ENCODE measurements around the gene ABI3. TPM values are rescaled to one million over a fixed set of nuclear protein-coding genes. Genes with fewer than 3 reads are reported as not detected.
A peak's percentile ranks its signal among the peaks of the same experiment; 100 is the strongest.

Gene ABI3
- total RNA-seq, 3 donors from 2014 or later = 5.9 to 10.6 (median 7.2) TPM

GRCh38 chr17:49229076-49229804 is 18.7 kb downstream of the ABI3 start:
- no peaks in the 10 kb centered on the region for H3K9me3 ChIP-seq
- intact Hi-C loops (cut with DNase I, micrococcal nuclease) = loop anchor here in 1 of 2 donors (10.0 kb wide), 1 partner anchor 54 kb away; no protein-coding TSS in a partner anchor
- no peak for TF ChIP-seq CTCF (IDR thresholded peaks at IDR 0.05)
- H3K4me1 ChIP-seq (ENCODE audit: low read depth) = peaks cover 17% of the 10 kb centered on the region
- DNase-seq (no peak), ATAC-seq (no peak)
- H3K36me3 ChIP-seq (ENCODE audit: low read depth) = no peaks in the 10 kb centered on the region
- no peak overlapping the region for H3K4me3 ChIP-seq

DNA sequence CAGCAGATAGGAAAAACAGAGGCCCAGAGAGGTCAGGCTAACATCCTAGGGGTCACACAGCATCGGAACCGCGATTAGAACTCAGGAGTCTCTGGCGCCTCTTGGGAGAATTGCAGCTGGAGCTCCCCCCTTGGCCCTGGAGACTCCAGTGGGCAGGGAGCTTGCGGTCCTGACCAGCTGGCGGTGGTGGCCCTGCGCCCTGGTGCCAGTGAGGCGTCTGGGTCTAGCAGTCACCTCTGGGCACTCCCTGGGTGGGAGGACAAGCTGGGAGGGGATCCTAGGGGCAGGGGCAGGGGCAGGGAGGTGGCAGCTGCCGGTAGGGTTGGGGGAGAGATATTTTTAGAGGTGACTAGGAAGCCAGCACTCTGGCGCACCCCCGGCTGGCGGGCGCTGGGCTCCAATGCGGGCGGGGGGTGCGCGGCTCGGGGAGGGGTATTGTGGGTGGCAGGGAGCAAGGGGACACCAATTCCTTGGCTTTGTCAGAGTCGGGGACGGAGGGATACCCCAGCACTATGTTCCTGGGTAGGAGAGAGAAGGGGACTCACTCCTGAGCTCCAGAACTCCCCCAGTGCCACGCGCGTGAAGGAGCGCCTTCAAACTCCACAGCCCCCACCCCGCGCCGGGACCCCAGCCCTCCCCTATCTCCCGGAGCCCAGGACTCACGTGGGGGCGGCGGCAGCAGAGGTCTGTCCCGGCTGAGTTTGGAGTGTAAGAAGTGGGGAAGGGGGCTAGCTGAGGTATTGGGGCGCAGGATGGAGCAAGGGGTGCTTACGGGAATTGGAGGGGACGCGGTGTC is 19.5 kb downstream of the ABI3 start:
- H3K36me3 ChIP-seq (ENCODE audit: low read depth) = no peaks in the 10 kb centered on the region
- H3K4me3 ChIP-seq = no peak overlapping the region
- no peaks in the 10 kb centered on the region for H3K9me3 ChIP-seq
- H3K4me1 ChIP-seq (ENCODE audit: low read depth) = peaks cover 17% of the 10 kb centered on the region
- peak in 1 of 3 donors; percentile 58 for DNase-seq
- intact Hi-C loops (cut with DNase I, micrococcal nuclease) = loop anchor here (10.0 kb wide), 2 partner anchors 45 to 55 kb away; no protein-coding TSS in a partner anchor
- no peak for TF ChIP-seq CTCF (IDR thresholded peaks at IDR 0.05)
- ATAC-seq = no peak

DNA sequence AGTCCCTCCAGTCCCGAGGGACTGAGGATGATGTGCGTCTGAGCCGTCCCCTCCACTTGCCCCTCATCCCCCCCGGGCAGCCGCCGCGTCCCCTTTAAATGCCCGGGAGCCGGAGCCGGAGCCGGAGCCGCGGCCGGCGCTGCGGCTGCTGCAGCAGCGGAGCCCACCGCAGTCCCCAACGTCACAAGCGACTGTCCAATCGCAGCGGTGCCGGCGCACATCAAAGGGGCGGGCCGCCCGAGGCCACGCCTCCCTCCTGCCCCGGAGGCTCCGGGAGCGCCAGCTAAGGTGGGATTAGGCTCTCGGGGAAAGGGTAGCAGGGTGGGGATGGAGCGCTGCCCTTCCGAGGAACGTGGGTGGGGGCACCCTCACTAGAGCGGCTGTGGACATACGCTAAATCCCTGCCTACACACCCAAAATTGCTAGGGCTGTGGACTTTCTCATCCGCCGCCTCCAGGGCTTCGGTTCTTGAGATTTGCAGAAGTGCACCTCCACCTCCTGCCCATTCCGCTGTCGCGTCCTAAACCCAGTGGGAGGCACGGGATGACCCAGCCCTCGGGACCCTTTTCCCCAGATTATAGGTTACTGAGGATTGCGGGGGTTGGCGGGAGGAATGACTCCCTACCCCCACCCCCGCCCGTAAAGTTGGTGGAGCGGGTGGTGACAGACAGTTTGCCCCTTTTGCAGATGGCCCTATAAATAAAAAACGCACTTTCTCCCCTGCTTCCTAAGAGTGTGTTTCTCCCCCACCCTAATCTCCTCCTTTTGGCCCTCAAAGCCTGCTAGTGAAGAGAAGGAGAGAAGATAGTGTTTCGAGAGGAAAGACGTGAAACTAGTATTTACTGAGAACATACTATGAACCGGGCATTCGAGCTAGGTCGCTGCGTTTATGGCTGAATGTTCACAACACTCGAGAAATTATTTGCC is 20.4 kb downstream of the ABI3 start, which contains the start of gene PHOSPHO1:
Gene PHOSPHO1 (minus strand): TSS at position 152 of the 927 bp plus-strand sequence. CDS start 4,096 bp downstream, outside the sequence.
- peak; percentile 91 for ATAC-seq
- H3K9me3 ChIP-seq = no peaks in the 10 kb centered on the region
- intact Hi-C loops (cut with DNase I, micrococcal nuclease) = loop anchor here in 1 of 2 donors (10.0 kb wide), 1 partner anchor 46 kb away; no protein-coding TSS in a partner anchor
- no peak for TF ChIP-seq CTCF (IDR thresholded peaks at IDR 0.05)
- no peaks in the 10 kb centered on the region for H3K36me3 ChIP-seq (ENCODE audit: low read depth)
- H3K4me3 ChIP-seq = no peak within 1 kb of the TSS
- DNase-seq = peak; percentile 85 to 90 (median 89)
- peaks cover 17% of the 10 kb centered on the region for H3K4me1 ChIP-seq (ENCODE audit: low read depth)

DNA sequence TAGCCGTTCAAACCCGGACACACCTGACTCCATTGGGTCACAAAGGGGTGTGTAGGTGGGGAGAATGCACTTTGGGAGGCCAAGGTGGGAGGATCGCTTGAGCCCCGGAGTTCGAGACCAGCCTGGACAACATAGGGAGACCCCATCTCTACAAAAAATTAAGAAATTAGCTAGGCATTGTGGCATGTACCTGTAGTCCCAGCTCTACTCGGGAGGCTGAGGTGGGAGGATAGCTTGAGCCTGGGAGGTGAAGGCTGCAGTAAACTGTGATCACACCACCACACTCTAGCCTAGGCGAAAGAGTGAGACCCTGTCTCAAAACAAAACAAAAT is 21.0 kb downstream of the ABI3 start:
- DNase-seq (no peak), ATAC-seq (no peak)
- H3K36me3 ChIP-seq (ENCODE audit: low read depth) = no peaks in the 10 kb centered on the region
- intact Hi-C loops (cut with DNase I, micrococcal nuclease) = loop anchor here in 1 of 2 donors (10.0 kb wide), 1 partner anchor 47 kb away; no protein-coding TSS in a partner anchor
- H3K4me1 ChIP-seq (ENCODE audit: low read depth) = peaks cover 17% of the 10 kb centered on the region
- H3K4me3 ChIP-seq = no peak overlapping the region
- TF ChIP-seq CTCF (IDR thresholded peaks at IDR 0.05) = no peak
- H3K9me3 ChIP-seq = no peaks in the 10 kb centered on the region

Measured in mucosa of descending colon (tissue), 3 donors.